DMS114 treated with DMSO at 0.1 percent for 48 hours (cell line): ENCODE measurements around the gene GRAMD2B.

ENCODE experiments used
- DNase-seq: peaks from one replicate; lab custom pipeline; 2025; ENCODE audit not compliant: unreplicated experiment; lab: John Stamatoyannopoulos, UW

Gene GRAMD2B

DNA sequence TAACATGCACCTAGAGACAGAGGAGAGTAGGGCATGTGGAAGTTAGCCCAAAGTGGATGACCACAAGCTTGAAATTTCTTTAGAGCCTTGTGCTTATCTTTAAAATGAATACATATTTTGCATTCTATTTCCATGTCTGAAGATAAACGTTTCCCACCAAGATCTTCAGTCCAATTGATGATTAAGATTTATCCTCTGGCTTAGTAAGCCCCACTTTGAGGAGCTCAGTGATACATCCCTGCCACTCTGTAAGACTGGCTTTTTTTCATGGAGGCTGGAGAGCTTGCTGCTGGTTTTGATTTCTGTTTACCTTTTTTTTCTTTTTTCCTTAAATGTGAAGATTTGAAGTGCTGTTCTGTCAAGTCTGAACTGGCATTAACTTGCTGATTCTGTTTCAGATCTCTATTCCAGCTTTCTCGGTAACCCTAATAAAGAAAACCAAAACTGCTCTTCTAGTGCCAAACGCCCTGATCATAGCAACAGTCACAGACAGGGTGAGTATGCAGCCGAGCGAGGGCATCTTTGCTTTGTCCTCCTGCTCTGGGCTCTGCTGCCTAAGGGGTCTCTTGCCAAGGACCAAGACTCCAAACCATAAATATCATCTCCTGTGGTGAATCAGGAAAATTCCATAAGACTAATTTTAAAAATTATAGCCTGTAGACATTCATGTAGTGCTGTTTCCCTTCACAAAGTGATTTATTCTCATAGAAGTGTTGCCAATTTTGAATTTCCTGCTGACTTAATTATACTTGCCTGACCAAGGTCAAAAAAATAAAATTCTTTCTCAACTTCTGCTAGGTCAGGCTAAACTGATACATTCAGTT lies 54.3 kb downstream of the GRAMD2B start:
- DNase-seq: no peak

DNA sequence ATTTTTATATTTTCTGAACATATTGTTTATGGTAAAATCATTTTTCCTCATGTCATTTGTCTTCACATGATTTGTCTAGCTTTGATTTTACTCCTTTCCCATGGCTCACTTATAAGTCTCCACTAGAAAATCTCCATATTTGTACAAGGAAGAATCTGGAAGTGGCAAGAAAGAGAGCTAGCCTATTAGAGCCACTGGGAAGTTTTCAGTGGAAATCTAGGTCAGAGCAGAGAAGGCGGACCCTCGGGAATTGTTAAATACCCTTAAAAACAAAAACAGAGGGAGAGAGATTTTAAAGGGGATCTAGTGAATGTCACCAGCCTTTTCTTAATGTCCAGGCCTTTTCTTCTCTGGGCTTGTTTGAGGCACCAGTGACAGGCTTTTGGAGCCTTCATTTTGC lies 56.6 kb downstream of the GRAMD2B start:
- DNase-seq: no peak

DNA sequence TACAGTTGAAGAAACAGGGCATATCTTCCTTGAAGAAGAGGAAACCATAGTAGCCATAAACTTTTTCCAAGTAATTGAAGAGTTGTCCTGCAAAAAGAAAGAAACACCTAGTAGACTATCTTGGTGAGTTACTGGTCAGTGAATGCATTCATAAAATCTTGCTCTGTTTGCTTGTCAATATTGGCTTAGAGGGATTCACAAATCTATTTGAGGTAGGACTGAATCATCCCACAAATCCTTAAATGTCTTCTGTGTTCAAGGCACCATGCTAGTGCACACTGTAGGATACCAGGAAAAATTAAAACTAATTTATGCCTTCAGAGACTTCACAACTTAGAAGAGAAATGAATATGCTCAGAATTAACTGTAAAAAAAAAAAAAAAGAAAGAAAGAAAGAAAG lies 57.6 kb downstream of the GRAMD2B start:
- no peak for DNase-seq

DNA sequence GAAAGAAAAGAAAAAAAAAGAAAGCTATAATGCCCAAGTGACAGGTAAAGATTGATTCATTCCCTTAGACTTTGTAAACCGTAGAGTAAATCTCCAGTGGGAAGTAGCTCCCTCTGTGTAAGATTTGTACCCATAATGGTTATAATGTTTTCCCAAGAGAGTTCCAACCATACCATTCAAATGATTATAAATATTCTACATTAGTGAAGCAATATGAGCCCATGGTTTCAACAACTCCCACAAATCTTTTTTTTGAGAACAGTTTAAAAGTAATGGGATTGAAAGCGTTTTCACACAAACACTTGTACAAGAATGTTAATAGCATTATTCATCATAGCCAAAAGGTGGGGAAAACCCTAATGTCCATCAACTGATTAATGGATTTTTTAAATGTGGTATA lies 58.0 kb downstream of the GRAMD2B start:
- no peak for DNase-seq

DNA sequence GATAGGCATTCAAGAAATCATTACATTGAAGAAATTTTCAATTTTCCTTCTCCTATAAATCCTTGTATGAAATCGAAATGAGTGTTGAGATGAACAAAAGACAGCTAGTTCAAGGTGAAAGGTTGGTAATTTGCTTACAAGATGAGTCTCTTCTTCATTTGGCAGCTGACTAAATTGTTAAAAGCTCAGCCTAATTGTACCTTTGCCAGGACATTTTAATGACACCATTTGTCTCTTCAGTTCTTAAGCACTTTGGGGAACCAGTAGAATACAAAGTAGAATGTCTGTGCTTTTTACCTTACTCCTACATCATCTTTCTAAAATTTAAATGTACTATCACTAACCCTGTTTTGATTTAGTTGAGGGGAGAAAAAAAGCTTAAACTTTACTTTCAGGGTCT lies 59.4 kb downstream of the GRAMD2B start:
- no peak for DNase-seq

DNA sequence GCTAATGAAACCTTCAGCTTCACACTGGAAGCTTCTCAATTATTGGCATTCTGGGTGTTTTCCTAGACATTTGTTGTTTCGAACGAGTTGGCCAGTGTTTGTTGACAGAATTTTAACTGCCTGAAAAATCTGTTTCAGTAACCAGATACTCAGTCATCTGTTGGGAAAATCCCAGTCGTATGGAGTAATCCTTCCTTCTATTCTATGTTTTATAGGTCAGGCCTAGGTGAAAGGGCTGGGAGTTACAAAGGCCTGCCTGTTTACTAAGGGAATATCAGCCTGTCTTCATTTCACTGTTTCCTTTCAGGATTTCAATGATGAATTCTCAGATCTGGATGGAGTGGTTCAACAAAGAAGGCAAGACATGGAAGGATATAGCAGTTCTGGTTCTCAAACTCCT lies 59.9 kb downstream of the GRAMD2B start:
- no peak for DNase-seq

DNA sequence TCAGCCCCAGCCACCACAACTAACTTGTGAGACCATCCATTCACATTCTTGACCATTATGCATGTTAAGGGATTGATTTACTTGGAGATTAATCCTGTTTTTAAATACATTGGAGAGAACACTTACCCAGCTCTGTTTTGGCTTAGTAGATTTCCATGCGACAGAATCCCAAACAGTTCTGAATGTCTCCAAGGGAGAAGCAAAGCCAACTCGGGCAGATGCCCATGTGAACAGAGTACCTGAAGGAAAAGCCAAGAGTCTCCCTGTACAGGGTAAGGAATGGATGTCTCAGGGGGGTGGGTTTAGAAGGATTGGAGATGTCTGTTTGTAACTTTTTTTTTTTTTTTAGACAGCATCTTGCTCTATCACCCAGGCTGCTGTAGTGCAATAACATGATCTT lies 61.0 kb downstream of the GRAMD2B start:
- no peak for DNase-seq

DNA sequence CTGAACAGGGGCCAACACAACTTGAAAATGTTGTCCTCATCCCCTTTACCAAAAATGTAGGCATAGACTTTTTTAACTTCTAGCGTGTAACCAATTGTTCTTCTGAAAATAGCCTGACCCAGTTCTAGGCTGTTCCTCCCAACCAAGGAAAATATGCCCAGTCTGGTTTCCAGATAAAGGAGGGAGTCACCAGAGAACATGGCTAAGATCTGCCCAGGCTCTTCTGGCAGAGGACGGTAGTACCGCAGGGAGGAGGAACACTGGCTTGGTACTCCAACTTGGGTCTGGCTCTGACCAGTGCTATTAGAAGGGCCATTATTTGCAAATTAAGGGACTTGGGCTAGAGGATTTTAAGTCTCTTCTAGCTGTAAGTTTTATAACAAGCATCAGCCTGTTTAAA lies 63.1 kb downstream of the GRAMD2B start:
- no peak for DNase-seq

DNA sequence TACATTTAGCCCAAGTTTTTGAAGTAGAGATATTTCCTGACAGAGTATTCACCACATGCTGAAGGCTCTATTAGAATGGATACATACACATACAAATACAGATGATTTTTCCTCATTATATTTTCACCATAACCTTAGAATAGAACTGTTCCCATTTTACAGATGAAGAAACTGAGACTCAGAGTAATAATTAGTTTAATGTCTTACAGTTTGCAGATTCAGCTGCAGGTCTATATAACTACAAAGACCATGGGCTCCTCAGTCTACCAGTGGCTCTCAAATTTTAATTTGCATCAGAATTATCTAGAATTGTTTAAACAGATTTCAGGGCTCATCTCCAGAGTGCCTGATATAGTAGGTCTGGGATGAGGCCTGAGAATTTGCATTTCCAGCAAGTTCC lies 64.4 kb downstream of the GRAMD2B start:
- no peak for DNase-seq

DNA sequence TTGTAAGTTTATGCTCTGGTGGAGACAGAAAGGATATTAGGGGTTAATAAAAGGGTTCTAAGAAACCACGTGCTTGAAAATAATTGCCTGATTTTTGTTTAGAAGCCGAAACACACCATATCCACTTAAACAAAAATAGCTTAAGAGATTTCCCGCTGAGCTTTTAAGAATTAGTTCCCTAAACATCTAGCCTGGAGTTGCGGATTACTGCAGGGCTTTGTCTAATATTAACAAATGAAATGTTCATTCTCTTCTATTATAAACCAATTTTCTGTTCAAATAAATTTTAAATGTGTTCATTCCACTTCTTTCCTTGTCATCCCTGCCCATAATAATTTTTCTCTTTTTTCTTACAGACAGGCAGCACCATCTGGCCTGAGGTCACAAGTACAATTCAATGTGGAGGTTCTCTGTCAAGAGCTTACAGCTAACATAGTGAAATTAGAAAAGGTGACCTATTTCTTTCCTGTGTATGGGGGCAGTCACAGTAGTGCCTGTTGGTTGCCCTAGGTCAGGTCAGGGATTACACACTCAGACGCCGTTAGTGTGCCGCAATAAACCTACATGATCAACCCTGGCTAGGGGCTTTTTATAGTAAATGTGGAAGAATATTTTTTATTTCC lies 65.3 kb downstream of the GRAMD2B start:
- no peak for DNase-seq

DNA sequence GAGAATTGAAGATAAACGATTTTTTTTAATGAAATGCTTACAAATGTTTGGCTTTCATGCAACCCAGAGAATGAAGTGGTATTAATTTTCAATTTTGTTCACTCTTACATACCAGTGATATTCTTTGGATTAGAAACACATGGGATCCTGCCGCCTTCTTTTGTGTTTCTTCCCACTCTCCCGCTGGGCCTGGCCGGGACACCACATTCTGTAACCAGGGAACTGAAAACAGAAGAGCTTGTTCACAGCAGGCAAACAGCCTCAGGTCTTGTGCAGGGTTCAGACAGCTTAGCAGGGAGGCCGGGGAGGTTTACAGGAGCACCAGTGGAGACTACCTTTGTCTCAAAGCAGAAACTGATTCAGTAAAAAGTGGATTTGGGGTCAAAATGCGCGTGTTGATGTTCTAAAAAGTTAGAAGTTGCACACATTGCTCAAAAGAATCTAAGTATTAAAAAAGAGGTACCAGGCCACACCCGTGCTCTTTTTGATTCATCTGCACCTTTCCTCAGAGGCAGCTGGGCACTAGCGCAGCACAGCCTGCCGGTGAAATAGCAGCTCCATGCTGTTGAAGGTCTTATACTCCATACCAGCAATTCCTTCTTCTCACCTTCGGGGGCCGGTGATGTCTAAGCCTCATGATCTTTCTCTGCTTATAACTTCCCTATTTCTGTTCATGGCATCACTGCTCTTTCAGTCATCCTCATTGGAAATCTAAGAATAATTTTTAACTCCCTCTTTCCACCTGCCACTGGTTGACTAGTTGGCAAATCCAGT lies 67.1 kb downstream of the GRAMD2B start:
- no peak for DNase-seq

DNA sequence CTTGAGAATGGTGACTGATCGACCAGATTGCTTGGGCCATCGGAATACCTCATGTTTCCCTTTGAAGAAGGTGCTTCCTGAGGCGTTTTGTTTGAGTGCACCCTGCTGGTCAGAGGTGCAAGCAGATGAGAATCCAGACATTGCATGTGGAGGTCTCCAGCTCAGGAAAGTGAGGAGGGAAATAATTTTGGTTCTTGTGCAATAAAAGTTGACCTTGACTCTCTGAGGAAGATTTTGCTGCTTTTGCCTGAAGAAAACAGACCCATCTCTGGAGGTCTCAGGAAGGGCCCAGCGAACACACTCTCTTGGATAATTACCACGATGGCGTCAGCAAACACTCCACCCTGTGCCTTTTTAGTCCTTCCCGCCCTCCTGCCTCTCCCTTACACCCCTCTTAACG lies 69.7 kb downstream of the GRAMD2B start:
- DNase-seq: no peak

DNA sequence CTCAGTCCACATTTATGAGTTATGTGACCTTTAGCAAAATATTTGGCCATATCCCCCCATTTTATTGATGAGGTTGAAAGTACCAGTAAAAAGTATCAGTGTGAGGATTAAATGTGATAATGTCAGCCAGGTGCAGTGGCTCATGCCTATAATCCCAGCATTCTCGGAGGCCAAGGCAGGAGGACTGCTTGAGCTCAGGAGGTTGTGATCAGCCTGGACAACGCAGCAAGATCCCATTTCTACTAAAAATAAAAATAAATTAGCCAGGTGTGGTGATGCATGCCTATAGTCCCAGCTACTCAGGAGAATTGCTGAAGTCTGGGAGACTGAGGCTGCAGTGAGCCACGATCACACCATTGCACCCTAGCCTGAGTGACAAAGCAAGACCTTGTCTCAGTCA lies 71.2 kb downstream of the GRAMD2B start:
- DNase-seq: no peak

DNA sequence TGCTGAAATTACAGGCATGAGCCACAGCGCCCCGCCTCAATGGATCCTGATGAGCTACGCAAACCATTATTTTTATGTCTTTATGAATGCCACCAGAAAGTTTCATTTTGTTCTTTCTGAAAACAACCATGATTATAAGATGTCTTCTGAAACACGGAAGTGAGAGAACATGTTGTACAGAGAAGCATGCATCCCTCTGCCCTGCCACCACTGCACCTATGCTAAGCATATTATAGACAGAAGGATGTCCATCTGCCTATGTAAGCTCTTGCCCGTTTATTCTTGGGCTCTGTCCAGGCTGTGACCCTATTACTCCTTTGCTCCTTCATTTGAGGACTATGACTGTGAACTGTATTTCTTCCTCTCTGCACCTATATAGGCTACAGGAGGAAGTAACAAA lies 74.3 kb downstream of the GRAMD2B start:
- DNase-seq: no peak

DNA sequence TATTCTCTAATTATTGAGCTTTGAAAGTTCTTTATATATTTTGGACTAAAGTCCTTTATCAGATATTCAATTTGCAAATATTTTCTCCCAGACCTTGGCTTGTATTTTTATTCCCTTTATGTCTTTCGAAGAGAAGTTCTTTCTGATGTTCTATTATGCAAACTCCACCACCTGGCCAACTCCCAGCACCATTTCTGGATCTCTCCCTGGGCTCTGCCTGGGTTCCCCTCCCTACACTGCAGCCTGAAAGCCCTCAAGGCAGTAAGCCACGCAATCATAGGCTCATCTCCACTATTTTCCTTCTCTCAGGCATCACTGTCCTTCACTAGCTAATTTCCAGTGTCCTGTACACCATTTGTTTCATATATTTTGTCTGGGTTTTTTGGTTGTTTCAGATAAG lies 76.1 kb downstream of the GRAMD2B start:
- DNase-seq: no peak

DNA sequence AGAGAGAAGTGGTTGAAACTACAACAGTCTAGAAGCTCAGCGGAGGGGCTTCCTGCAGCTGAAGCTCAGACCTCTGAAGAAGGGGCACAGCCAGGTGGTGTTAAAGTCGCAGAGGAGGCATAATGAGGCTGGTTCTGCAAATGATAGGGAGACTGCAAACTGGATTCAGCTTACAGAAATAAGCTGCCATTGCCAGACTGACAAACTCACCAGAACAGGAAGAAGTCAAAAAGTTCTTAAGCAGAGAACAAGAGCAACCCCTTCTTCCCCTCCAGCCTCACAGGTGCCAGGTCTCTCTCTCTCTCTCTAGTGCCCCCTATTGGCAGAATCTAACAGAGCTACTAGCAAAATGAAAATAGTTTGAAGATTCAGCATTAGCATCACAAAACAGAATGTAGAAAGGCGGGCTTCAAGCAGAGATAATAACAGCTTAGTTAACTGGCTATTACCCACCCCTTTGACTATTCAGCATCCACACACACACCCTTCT lies 76.7 kb downstream of the GRAMD2B start:
- DNase-seq: no peak

DNA sequence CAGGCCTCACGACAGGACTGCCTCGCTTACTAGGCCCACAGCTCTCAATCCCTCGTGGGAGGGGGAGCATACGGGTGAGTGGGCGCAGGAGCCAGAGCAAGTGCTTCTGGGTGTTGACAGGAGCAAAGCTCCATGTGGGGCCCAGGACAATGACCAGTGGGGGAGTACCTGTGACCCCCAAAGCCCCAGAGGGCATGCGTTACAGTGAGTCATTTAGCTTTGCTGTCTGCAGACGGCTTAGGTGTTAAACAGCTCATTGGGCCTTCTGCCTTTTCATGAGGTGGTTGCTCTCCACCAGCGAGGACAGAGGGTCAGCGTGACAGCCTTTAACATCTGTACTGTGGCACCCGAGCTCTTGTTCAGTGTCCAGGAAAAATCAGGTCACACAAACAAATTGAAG lies 78.2 kb downstream of the GRAMD2B start:
- no peak for DNase-seq

DNA sequence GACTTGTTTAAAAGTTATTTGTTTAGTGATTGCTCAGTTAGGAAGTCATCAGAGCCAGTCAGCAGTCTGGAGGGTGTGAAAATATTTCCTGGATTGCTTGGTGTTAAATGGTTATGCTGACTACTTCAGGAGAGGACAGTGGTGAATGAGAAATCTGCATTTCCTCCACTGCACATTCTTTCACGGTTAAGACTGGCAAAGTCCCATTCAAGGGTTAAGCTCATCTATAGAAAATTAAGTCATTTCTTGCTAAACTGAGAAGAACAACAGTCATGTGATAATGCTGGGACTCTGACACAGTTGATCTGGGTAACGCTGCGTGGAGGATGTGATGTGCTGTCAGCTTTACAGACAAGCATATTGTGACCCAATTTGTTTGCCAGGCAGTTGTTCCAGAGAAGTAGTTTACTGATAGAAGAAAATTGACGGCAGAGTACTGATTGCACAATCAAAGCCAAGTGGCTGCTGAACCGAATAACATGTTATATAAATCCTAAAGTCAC lies 80.4 kb downstream of the GRAMD2B start:
- no peak for DNase-seq

DNA sequence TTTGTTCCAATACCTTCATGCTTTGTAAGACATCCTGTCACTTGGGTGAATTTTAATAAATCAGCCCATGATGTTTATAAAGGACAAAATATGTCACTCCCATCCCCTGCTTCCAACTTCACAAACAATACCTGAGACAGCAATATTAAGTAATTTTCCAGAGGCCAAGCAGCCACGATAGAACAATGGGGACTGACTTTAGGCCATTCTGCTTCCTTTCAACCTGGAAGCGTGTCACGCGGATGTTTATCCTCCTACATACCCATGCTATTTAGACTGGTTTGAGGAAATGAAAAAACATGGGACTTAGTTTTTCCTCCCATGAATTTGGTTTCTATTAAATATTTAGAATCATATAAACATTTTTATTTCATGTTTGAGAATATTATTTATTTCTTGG lies 82.9 kb downstream of the GRAMD2B start:
- DNase-seq: no peak

DNA sequence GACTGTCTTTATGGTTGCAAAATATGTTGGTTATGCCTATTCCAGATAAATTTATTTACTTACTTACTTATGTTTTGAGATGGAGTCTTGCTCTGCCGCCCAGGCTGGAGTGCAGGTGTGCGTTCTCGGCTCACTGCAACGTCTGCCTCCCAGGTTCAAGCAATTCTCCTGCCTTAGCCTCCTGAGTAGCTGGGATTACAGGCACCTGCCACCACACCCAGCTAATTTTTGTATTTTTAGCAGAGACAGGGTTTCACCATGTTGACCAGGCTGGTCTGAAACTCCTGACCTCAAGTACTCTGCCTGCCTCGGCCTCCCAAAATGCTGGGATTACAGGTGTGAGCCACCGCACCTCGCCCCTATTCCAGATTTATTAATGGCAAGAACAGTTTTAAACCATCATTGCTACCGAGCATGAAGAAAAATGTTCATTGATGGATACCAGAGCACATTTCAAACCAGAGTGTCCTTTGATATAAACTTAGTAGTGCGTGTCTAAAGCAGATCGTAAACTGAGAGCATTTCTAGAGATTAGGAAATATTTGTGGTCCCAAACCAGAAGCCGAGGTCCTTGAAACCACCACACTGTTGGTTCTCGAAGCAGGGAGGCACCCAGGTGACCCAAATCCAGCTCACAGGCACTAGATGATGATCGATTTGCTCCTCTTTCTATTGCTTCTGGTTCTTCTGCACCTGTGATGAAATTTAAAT lies 85.2 kb downstream of the GRAMD2B start:
- DNase-seq: no peak

DNA sequence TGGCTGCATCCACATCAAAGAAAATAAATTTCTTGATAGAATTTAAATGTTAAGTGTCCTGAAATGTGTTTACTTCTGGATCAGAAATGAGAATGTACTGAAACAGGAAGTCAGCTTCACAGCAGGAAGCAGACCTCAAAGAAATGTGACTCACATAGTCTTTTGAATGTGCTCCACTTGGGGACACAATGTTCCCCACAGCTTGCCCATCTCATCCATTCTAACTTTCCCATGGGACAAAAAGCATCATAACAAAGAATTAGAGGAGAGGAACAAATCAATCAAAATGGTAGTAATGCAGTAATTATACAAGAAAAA lies 85.7 kb downstream of the GRAMD2B start:
- no peak for DNase-seq
